GM23338 (cell line): ENCODE measurements around the gene RIMS1. TPM values are rescaled to one million over a fixed set of nuclear protein-coding genes. Genes with fewer than 3 reads are reported as not detected.

ENCODE experiments used
- ATAC-seq: fragments of 200-7000 bp; cut with Tn5 transposase; 3 replicates; pipeline ENCODE4 v1.9.1; 2020
- DNase-seq: peaks from one replicate; pipeline ENCODE4 v3.0.0-alpha.2; 2015; ENCODE audit warnings: low spot score
- H2AFZ ChIP-seq: fragments of 200-600 bp; sonication (generic); 2 replicates; pipeline ENCODE4 v1.8.0; 2016; ENCODE audit warnings: antibody characterized with exemption, mild to moderate bottlenecking, moderate library complexity
- H3F3A ChIP-seq: fragments of 200-600 bp; sonication (generic); replicated peaks from 2 replicates; pipeline ENCODE4 v1.8.0; 2017; ENCODE audit warnings: antibody characterized with exemption, mixed run types, low read depth
- H3K27ac ChIP-seq: fragments of 200-600 bp; sonication (generic); 2 replicates; pipeline ENCODE4 v1.6.1; 2016; ENCODE audit warnings: low read depth
- H3K27me3 ChIP-seq: fragments of 200-600 bp; sonication (generic); 2 replicates; pipeline ENCODE4 v1.8.0; 2016; ENCODE audit warnings: mild to moderate bottlenecking, mixed run types, moderate library complexity; ENCODE audit not compliant: insufficient read depth
- H3K36me3 ChIP-seq: fragments of 200-600 bp; sonication (generic); 2 replicates; pipeline ENCODE4 v1.8.0; 2016; ENCODE audit warnings: mild to moderate bottlenecking; ENCODE audit not compliant: insufficient read depth
- H3K4me1 ChIP-seq: fragments of 200-600 bp; sonication (generic); 2 replicates; pipeline ENCODE4 v1.8.0; 2016; ENCODE audit warnings: mild to moderate bottlenecking, moderate library complexity; ENCODE audit not compliant: insufficient read depth
- H3K4me2 ChIP-seq: fragments of 200-600 bp; sonication (generic); 2 replicates; pipeline ENCODE4 v1.7.1; 2017; ENCODE audit warnings: mixed run types
- H3K4me3 ChIP-seq: fragments of 200-600 bp; sonication (generic); 2 replicates; pipeline ENCODE4 v1.6.1; 2016; ENCODE audit warnings: mixed run types
- H3K79me2 ChIP-seq: fragments of 200-600 bp; sonication (generic); replicated peaks from 2 replicates; pipeline ENCODE4 v1.8.0; 2017; ENCODE audit warnings: mild to moderate bottlenecking; ENCODE audit not compliant: insufficient read depth
- H3K9me2 ChIP-seq: fragments of 200-600 bp; sonication (generic); 2 replicates; pipeline ENCODE4 v1.8.0; 2017; ENCODE audit not compliant: insufficient read depth
- H4K20me1 ChIP-seq: fragments of 200-600 bp; sonication (generic); replicated peaks from 2 replicates; pipeline ENCODE4 v1.8.0; 2017; ENCODE audit warnings: mild to moderate bottlenecking; ENCODE audit not compliant: insufficient read depth
- H3K27ac Mint-ChIP-seq: 2 replicates; pipeline ENCODE4 v1.8.0; 2020; ENCODE audit warnings: inconsistent platforms, mild to moderate bottlenecking, moderate library complexity, mixed read lengths
- H3K27me3 Mint-ChIP-seq: 3 replicates; pipeline ENCODE4 v1.8.0; 2022; ENCODE audit warnings: low read depth, mild to moderate bottlenecking, moderate library complexity, mixed read lengths, inconsistent platforms; ENCODE audit not compliant: insufficient read depth, poor library complexity
- H3K36me3 Mint-ChIP-seq: 3 replicates; pipeline ENCODE4 v1.8.0; 2021; ENCODE audit warnings: low read depth, mild to moderate bottlenecking, inconsistent platforms, moderate library complexity, mixed read lengths
- H3K4me1 Mint-ChIP-seq: 3 replicates; pipeline ENCODE4 v1.8.0; 2020; ENCODE audit warnings: mild to moderate bottlenecking, inconsistent platforms, mixed read lengths
- H3K4me3 Mint-ChIP-seq: 3 replicates; pipeline ENCODE4 v1.8.0; 2021; ENCODE audit warnings: moderate library complexity, mild to moderate bottlenecking, inconsistent platforms, mixed read lengths
- H3K9me3 Mint-ChIP-seq: 3 replicates; pipeline ENCODE4 v1.8.0; 2020; ENCODE audit warnings: moderate library complexity, mild to moderate bottlenecking, inconsistent platforms, mixed read lengths
- CREB1 ChIP-seq: fragments of 250-450 bp; sonication (Bioruptor Pico); IDR thresholded peaks from 2 replicates; pipeline ENCODE4 v1.5.0; 2020; ENCODE audit warnings: low read depth, mild to moderate bottlenecking, moderate library complexity
- EZH2 ChIP-seq: fragments of 200-600 bp; sonication (generic); IDR thresholded peaks from one replicate; pipeline ENCODE4 v1.8.0; 2017; ENCODE audit warnings: antibody characterized with exemption, mild to moderate bottlenecking, low read depth; ENCODE audit not compliant: unreplicated experiment
- EZH2phosphoT487 ChIP-seq: fragments of 200-600 bp; sonication (generic); IDR thresholded peaks from one replicate; pipeline ENCODE4 v1.8.1; 2018; ENCODE audit warnings: antibody characterized with exemption; ENCODE audit not compliant: unreplicated experiment
- JUNB ChIP-seq: IDR thresholded peaks from one replicate; pipeline ENCODE4 v1.6.1; 2016; ENCODE audit warnings: antibody characterized with exemption; ENCODE audit not compliant: unreplicated experiment
- NANOG ChIP-seq: IDR thresholded peaks from 2 replicates; pipeline ENCODE4 v1.6.1; 2016; ENCODE audit warnings: antibody characterized with exemption, borderline replicate concordance
- POLR2AphosphoS5 ChIP-seq: IDR thresholded peaks from 2 replicates; pipeline ENCODE4 v1.6.1; 2016; ENCODE audit warnings: antibody characterized with exemption, low read depth
- REST ChIP-seq: IDR thresholded peaks from one replicate; pipeline ENCODE4 v1.6.1; 2018; ENCODE audit warnings: antibody characterized with exemption; ENCODE audit not compliant: unreplicated experiment
- STAT1 ChIP-seq: IDR thresholded peaks from one replicate; pipeline ENCODE4 v1.6.1; 2016; ENCODE audit warnings: antibody characterized with exemption; ENCODE audit not compliant: unreplicated experiment
- ZNF114 ChIP-seq: fragments of 250-450 bp; sonication (Bioruptor Pico); IDR thresholded peaks from 2 replicates; pipeline ENCODE4 v1.5.0; 2020; ENCODE audit warnings: mild to moderate bottlenecking, moderate library complexity
- ZNF331 ChIP-seq: fragments of 250-450 bp; sonication (Bioruptor Pico); IDR thresholded peaks from 2 replicates; pipeline ENCODE4 v1.5.0; 2020; ENCODE audit warnings: low read depth, mild to moderate bottlenecking, moderate library complexity
- polyA plus RNA-seq: library from polyadenylated mRNA; unstranded; fragments of >200 nt; fragmentation: Nextera tagmentation; extraction: Ambion mirVana; gene quantifications from 2 replicates; pipeline ENCODE4 v1.2.1, GENCODE V29; 2016
- total RNA-seq: library from RNA; depleted of rRNA; stranded (reverse); fragments of >200 nt; shearing (Covaris generic); gene quantifications from 2 replicates; pipeline ENCODE4 v1.2.3, GENCODE V29; 2014
- TF ChIP-seq, protein P1 (sequence below), 2 experiments: fragments of 200-600 bp in 1 of 2; sonication (generic) in 1 of 2; conservative IDR thresholded peaks; 2 replicates each; pipeline versions ENCODE4 v1.5.1 to v1.6.1; 2016 to 2017; ENCODE audit warnings: antibody characterized with exemption in 2 of 2, low read depth in 2 of 2, mild to moderate bottlenecking in 2 of 2, moderate library complexity in 1 of 2
- TF ChIP-seq, protein P2 (sequence below): fragments of 250-450 bp; sonication (Bioruptor Pico); IDR thresholded peaks from 2 replicates; pipeline ENCODE4 v1.5.0; 2020; ENCODE audit warnings: mild to moderate bottlenecking, moderate library complexity
- TF ChIP-seq, protein P3 (sequence below): IDR thresholded peaks from 2 replicates; pipeline ENCODE4 v1.6.1; 2016; ENCODE audit warnings: antibody characterized with exemption

RIMS1 gene
- total and polyA plus RNA-seq, 2 experiments from 2014 or later: 0.89 to 4.0 TPM

GRCh38 chr6:72413884-72414283 lies 527.5 kb downstream of the RIMS1 start:
- no peaks in the 10 kb centered on the region for H3K9me2 ChIP-seq
- no peaks in the 10 kb centered on the region for H3K79me2 ChIP-seq
- no peaks in the 10 kb centered on the region for H3K36me3 ChIP-seq
- H3K36me3 Mint-ChIP-seq: no peaks in the 10 kb centered on the region
- DNase-seq (no peak), ATAC-seq (no peak)
- H3K27me3 Mint-ChIP-seq: peaks cover 2% of the 10 kb centered on the region
- H3K27ac ChIP-seq: no peak overlapping the region
- H3K27ac Mint-ChIP-seq: no peak overlapping the region
- no peaks in the 10 kb centered on the region for H4K20me1 ChIP-seq
- H3K9me3 Mint-ChIP-seq: no peaks in the 10 kb centered on the region
- peaks cover 5% of the 10 kb centered on the region; the same call in 2 of the 3 replicates for H3K4me1 Mint-ChIP-seq
- no peak overlapping the region for H2AFZ ChIP-seq
- H3K4me3 ChIP-seq: no peak overlapping the region
- H3K4me3 Mint-ChIP-seq: no peak overlapping the region
- H3K27me3 ChIP-seq: no peaks in the 10 kb centered on the region
- TF ChIP-seq, protein P1, sequence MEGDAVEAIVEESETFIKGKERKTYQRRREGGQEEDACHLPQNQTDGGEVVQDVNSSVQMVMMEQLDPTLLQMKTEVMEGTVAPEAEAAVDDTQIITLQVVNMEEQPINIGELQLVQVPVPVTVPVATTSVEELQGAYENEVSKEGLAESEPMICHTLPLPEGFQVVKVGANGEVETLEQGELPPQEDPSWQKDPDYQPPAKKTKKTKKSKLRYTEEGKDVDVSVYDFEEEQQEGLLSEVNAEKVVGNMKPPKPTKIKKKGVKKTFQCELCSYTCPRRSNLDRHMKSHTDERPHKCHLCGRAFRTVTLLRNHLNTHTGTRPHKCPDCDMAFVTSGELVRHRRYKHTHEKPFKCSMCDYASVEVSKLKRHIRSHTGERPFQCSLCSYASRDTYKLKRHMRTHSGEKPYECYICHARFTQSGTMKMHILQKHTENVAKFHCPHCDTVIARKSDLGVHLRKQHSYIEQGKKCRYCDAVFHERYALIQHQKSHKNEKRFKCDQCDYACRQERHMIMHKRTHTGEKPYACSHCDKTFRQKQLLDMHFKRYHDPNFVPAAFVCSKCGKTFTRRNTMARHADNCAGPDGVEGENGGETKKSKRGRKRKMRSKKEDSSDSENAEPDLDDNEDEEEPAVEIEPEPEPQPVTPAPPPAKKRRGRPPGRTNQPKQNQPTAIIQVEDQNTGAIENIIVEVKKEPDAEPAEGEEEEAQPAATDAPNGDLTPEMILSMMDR (conservative IDR thresholded peaks at IDR 0.05; ENCODE audit: low read depth in 2 of 2): no peak
- TF ChIP-seq ZNF114 (CRISPR knock-in tag): no peak
- no peak for TF ChIP-seq REST
- TF ChIP-seq STAT1: no peak
- TF ChIP-seq NANOG: no peak
- TF ChIP-seq CREB1: no peak
- no peak for TF ChIP-seq POLR2AphosphoS5
- TF ChIP-seq EZH2phosphoT487: no peak
- no peak for TF ChIP-seq EZH2
- no peak for TF ChIP-seq JUNB
- TF ChIP-seq, protein P2, sequence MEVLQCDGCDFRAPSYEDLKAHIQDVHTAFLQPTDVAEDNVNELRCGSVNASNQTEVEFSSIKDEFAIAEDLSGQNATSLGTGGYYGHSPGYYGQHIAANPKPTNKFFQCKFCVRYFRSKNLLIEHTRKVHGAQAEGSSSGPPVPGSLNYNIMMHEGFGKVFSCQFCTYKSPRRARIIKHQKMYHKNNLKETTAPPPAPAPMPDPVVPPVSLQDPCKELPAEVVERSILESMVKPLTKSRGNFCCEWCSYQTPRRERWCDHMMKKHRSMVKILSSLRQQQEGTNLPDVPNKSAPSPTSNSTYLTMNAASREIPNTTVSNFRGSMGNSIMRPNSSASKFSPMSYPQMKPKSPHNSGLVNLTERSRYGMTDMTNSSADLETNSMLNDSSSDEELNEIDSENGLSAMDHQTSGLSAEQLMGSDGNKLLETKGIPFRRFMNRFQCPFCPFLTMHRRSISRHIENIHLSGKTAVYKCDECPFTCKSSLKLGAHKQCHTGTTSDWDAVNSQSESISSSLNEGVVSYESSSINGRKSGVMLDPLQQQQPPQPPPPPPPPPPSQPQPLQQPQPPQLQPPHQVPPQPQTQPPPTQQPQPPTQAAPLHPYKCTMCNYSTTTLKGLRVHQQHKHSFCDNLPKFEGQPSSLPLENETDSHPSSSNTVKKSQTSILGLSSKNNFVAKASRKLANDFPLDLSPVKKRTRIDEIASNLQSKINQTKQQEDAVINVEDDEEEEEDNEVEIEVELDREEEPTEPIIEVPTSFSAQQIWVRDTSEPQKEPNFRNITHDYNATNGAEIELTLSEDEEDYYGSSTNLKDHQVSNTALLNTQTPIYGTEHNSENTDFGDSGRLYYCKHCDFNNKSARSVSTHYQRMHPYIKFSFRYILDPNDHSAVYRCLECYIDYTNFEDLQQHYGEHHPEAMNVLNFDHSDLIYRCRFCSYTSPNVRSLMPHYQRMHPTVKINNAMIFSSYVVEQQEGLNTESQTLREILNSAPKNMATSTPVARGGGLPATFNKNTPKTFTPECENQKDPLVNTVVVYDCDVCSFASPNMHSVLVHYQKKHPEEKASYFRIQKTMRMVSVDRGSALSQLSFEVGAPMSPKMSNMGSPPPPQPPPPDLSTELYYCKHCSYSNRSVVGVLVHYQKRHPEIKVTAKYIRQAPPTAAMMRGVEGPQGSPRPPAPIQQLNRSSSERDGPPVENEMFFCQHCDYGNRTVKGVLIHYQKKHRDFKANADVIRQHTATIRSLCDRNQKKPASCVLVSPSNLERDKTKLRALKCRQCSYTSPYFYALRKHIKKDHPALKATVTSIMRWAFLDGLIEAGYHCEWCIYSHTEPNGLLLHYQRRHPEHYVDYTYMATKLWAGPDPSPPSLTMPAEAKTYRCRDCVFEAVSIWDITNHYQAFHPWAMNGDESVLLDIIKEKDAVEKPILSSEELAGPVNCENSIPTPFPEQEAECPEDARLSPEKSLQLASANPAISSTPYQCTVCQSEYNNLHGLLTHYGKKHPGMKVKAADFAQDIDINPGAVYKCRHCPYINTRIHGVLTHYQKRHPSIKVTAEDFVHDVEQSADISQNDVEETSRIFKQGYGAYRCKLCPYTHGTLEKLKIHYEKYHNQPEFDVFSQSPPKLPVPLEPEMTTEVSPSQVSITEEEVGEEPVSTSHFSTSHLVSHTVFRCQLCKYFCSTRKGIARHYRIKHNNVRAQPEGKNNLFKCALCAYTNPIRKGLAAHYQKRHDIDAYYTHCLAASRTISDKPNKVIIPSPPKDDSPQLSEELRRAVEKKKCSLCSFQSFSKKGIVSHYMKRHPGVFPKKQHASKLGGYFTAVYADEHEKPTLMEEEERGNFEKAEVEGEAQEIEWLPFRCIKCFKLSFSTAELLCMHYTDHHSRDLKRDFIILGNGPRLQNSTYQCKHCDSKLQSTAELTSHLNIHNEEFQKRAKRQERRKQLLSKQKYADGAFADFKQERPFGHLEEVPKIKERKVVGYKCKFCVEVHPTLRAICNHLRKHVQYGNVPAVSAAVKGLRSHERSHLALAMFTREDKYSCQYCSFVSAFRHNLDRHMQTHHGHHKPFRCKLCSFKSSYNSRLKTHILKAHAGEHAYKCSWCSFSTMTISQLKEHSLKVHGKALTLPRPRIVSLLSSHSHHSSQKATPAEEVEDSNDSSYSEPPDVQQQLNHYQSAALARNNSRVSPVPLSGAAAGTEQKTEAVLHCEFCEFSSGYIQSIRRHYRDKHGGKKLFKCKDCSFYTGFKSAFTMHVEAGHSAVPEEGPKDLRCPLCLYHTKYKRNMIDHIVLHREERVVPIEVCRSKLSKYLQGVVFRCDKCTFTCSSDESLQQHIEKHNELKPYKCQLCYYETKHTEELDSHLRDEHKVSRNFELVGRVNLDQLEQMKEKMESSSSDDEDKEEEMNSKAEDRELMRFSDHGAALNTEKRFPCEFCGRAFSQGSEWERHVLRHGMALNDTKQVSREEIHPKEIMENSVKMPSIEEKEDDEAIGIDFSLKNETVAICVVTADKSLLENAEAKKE: no peak
- TF ChIP-seq, protein P3, sequence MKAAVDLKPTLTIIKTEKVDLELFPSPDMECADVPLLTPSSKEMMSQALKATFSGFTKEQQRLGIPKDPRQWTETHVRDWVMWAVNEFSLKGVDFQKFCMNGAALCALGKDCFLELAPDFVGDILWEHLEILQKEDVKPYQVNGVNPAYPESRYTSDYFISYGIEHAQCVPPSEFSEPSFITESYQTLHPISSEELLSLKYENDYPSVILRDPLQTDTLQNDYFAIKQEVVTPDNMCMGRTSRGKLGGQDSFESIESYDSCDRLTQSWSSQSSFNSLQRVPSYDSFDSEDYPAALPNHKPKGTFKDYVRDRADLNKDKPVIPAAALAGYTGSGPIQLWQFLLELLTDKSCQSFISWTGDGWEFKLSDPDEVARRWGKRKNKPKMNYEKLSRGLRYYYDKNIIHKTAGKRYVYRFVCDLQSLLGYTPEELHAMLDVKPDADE: no peak
- TF ChIP-seq ZNF331: no peak
- no peaks in the 10 kb centered on the region for H3F3A ChIP-seq
- H3K4me1 ChIP-seq: no peaks in the 10 kb centered on the region
- H3K4me2 ChIP-seq: no peak overlapping the region
